Natural killer cell (primary cell): ENCODE data around the gene EXOC3L1. TPM values are rescaled to one million over a fixed set of nuclear protein-coding genes. Genes with fewer than 3 reads are reported as not detected.

Experiments used
- ATAC-seq, 3 donors: fragments of 150-1000 bp in 2 of 3; fragments of 200-7000 bp in 1 of 3; cut with Tn5 transposase; 1 replicate in 1 of 3; 2 replicates in 2 of 3; pipeline ENCODE4 v1.10.0; 2021; ENCODE audit warnings: mild to moderate bottlenecking in 2 of 3, moderate library complexity in 2 of 3
- DNase-seq, 2 donors: peaks; one replicate each; pipeline versions ENCODE4 v3.0.0 to v3.0.0-alpha.2; 2013 to 2021; ENCODE audit warnings: mixed read lengths in 1 of 2
- H3K27ac ChIP-seq: one replicate; pipeline ENCODE4 v1.5.1; 2013; ENCODE audit warnings: mild to moderate bottlenecking, low read length
- H3K27me3 ChIP-seq: one replicate; pipeline ENCODE4 v1.6.1; 2013; ENCODE audit warnings: low read length; ENCODE audit not compliant: control insufficient read depth, insufficient read depth
- H3K36me3 ChIP-seq: one replicate; pipeline ENCODE4 v1.6.1; 2013; ENCODE audit warnings: low read length; ENCODE audit not compliant: control insufficient read depth, insufficient read depth
- H3K4me1 ChIP-seq: one replicate; pipeline ENCODE4 v1.6.1; 2013; ENCODE audit warnings: low read length; ENCODE audit not compliant: control insufficient read depth, insufficient read depth
- H3K4me3 ChIP-seq: one replicate; pipeline ENCODE4 v1.5.1; 2013; ENCODE audit warnings: low read length
- H3K9me3 ChIP-seq: one replicate; pipeline ENCODE4 v1.6.1; 2013; ENCODE audit warnings: low read length; ENCODE audit not compliant: control insufficient read depth, insufficient read depth
- H3K27ac Mint-ChIP-seq, 2 donors: one replicate each; pipeline ENCODE4 v1.8.0; 2022; ENCODE audit warnings: mild to moderate bottlenecking in 2 of 2, mixed read lengths in 2 of 2, moderate library complexity in 1 of 2
- H3K27me3 Mint-ChIP-seq, 2 donors: one replicate each; pipeline ENCODE4 v1.8.0; 2022; ENCODE audit warnings: low read depth in 2 of 2, mixed read lengths in 2 of 2
- H3K36me3 Mint-ChIP-seq: one replicate; pipeline ENCODE4 v1.8.0; 2022; ENCODE audit warnings: mixed read lengths
- H3K4me1 Mint-ChIP-seq, 2 donors: one replicate each; pipeline ENCODE4 v1.8.0; 2022; ENCODE audit warnings: mixed read lengths in 2 of 2
- H3K4me3 Mint-ChIP-seq: one replicate; pipeline ENCODE4 v1.8.0; 2022; ENCODE audit warnings: mild to moderate bottlenecking, moderate library complexity, mixed read lengths
- H3K9me3 Mint-ChIP-seq, 2 donors: one replicate each; pipeline ENCODE4 v1.8.0; 2022; ENCODE audit warnings: mixed read lengths in 2 of 2
- WGBS: methylation state at CpG from one replicate; pipeline ENCODE4 v1.1.7; 2013; ENCODE audit warnings: missing lambda C conversion rate; ENCODE audit not compliant: insufficient coverage; 5-methylcytosine and 5-hydroxymethylcytosine counted together
- intact Hi-C: fragments of 100-400 bp; cut with micrococcal nuclease; formaldehyde crosslinking; loops from one replicate; pipeline ENCODE4 v1.14.2; 2022
- total RNA-seq, 4 donors: library from RNA; stranded (reverse); fragments of 120-200 nt in 1 of 4; gene quantifications; one replicate each; pipeline versions ENCODE4 v1.2.3 to v1.2.4, GENCODE V29; 2013 to 2022
- TF ChIP-seq, protein P1 (sequence below): fragments of 200-600 bp; IDR thresholded peaks from one replicate; pipeline ENCODE4 v1.8.0; 2022; ENCODE audit warnings: antibody characterized with exemption

The EXOC3L1 gene
- total RNA-seq, 3 donors from 2014 or later (not counting 1 experiment from before 2014, with no cell fraction given) = not detected

DNA sequence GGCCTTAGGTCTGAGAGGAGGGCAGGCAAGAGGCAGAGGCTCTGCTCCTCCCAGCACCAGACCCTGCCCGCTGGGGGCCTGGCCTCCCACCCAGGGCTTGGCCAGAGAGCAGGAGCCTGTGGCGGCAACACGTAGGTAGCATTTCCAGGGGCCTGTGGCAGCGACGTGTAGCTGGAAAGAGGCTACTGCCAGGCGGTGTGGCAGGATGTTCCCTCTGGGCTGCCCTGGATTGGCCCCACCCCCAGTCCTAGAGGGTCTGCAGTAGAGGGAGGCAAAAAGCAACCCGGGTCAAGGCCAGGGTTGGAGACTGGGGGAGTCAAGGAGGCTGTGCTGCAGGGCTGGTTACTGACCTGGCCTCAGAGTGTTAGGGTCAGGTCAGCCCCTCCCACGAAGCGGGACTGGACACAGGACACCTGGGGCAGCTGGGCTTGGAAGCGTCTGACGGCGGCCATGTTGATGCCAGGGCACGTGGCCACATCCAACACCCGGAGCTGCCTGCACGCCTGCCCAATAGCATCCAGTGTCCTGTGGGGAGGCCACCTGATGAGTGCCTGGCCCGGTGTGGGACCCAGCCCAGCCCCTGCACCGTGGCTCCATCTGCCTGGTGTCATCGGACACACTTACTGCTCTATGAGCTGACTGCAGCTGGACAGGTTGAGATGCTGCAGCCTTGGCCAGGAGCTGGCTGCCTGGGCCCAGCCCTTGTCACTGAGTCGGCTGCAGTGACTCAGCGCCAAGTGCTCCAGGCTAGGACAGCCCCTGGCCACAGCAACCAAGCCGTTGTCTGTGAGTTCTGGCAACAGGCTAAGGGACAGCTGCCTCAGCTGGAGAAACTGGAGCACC lies 17.5 kb upstream of the EXOC3L1 start:
- no peak overlapping the region for H3K27ac ChIP-seq
- H3K4me1 Mint-ChIP-seq = peaks cover 4 to 15% of the 10 kb centered on the region in 2 donors
- ATAC-seq (no peak), DNase-seq (no peak)
- no peaks in the 10 kb centered on the region for H3K27me3 Mint-ChIP-seq
- no peaks in the 10 kb centered on the region for H3K4me1 ChIP-seq
- TF ChIP-seq, protein P1, sequence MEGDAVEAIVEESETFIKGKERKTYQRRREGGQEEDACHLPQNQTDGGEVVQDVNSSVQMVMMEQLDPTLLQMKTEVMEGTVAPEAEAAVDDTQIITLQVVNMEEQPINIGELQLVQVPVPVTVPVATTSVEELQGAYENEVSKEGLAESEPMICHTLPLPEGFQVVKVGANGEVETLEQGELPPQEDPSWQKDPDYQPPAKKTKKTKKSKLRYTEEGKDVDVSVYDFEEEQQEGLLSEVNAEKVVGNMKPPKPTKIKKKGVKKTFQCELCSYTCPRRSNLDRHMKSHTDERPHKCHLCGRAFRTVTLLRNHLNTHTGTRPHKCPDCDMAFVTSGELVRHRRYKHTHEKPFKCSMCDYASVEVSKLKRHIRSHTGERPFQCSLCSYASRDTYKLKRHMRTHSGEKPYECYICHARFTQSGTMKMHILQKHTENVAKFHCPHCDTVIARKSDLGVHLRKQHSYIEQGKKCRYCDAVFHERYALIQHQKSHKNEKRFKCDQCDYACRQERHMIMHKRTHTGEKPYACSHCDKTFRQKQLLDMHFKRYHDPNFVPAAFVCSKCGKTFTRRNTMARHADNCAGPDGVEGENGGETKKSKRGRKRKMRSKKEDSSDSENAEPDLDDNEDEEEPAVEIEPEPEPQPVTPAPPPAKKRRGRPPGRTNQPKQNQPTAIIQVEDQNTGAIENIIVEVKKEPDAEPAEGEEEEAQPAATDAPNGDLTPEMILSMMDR = no peak
- no peaks in the 10 kb centered on the region for H3K9me3 ChIP-seq
- no peak overlapping the region for H3K4me3 Mint-ChIP-seq
- no peaks in the 10 kb centered on the region for H3K36me3 Mint-ChIP-seq
- H3K36me3 ChIP-seq = peaks cover 13% of the 10 kb centered on the region
- no peak overlapping the region for H3K4me3 ChIP-seq
- H3K27me3 ChIP-seq = no peaks in the 10 kb centered on the region
- 95% methylated on average over 21 of the region's 21 CpGs for WGBS
- no peak overlapping the region for H3K27ac Mint-ChIP-seq
- intact Hi-C loops = no loop called here
- H3K9me3 Mint-ChIP-seq = no peaks in the 10 kb centered on the region

DNA sequence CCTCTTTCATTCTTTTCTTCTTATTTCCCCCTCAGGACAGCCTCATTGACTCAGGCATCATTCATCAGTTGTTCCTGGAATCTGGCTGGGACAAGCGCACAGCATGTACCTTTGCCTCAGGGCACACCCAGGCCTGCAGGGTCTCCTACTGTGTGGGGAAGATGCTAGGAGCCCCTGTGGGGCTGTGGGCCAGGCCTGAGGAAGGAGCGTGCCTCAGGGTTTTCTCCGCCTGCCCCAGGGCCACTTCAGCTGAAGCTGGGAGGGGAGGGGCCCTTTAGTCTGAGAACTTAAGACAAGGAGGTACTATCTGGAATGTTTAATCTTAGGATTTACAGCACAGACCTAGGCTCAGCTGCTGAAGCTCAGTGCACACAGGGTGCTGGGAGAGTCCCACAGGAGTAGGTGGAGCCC lies 16.9 kb upstream of the EXOC3L1 start:
- Histone ChIP-seq H3K9me3 (no peaks in the 10 kb centered on the region), H3K27me3 (no peaks in the 10 kb centered on the region), H3K4me3 (no peak overlapping the region), H3K36me3 (peaks cover 16% of the 10 kb centered on the region), H3K4me1 (no peaks in the 10 kb centered on the region), H3K27ac (no peak overlapping the region)
- Mint-ChIP-seq H3K9me3 (no peaks in the 10 kb centered on the region), H3K4me3 (no peak overlapping the region), H3K4me1 (peaks cover 4 to 15% of the 10 kb centered on the region in 2 donors), H3K36me3 (no peaks in the 10 kb centered on the region), H3K27me3 (no peaks in the 10 kb centered on the region), H3K27ac (no peak overlapping the region)
- intact Hi-C loops = no loop called here
- no peak for DNase-seq
- TF ChIP-seq, protein P1 = no peak
- no peak for ATAC-seq
- WGBS = 97% methylated on average over 3 of the region's 3 CpGs

DNA sequence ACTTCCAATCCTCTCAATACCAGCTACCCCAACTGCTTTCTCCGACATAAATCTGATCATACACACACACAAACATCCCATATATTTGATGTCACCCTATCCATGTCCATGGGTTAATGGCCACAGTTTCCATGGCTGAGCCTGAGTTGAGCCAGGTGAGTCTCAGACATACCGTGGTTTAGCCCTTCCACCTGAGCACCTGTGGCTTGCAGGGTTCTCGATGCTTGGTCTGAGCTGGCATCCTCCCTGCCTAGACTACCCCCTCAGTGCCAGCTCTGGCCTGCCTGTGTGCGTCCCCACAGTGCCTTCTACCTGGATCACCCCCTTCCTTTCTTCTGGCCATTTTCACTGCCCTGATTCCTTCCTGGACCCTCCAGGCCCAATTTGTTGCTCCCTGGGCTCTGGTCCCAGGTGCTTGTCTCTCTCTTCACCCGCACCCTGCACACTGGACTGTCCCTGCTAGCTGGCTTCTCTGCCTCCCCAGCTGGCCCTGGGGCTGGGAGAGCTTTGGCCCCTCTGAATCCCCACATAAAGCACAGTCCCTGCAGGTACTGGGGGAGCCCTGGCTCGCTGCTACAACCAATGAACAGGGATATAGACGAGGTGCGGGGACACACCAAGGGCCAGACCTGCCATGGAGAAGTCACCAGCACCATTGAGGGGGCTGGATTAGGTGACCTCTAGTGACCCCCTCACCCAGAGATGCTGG lies 16.3 kb upstream of the EXOC3L1 start:
- no peak overlapping the region for H3K27ac ChIP-seq
- H3K4me3 ChIP-seq = no peak overlapping the region
- 97% methylated on average over 8 of the region's 8 CpGs for WGBS
- intact Hi-C loops = no loop called here
- DNase-seq (no peak), ATAC-seq (no peak)
- no peaks in the 10 kb centered on the region for H3K27me3 ChIP-seq
- no peaks in the 10 kb centered on the region for H3K9me3 Mint-ChIP-seq
- H3K9me3 ChIP-seq = no peaks in the 10 kb centered on the region
- H3K4me3 Mint-ChIP-seq = no peak overlapping the region
- TF ChIP-seq, protein P1 = no peak
- H3K36me3 Mint-ChIP-seq = no peaks in the 10 kb centered on the region
- H3K4me1 Mint-ChIP-seq = peaks cover 4 to 15% of the 10 kb centered on the region in 2 donors
- no peaks in the 10 kb centered on the region for H3K27me3 Mint-ChIP-seq
- H3K27ac Mint-ChIP-seq = peak overlapping the region in 1 of 2 donors; percentile 19
- peaks cover 22% of the 10 kb centered on the region for H3K36me3 ChIP-seq
- no peaks in the 10 kb centered on the region for H3K4me1 ChIP-seq
